Fibroblast of skin of right quadriceps (primary cell): Measurements from ENCODE around the gene SHISA2.

Experiments used
- DNase-seq: peaks from one replicate; pipeline ENCODE4 v3.0.0-alpha.2; 2013

The SHISA2 gene

GRCh38 chr13:26047040-26047439 is 4.8 kb downstream of the SHISA2 start:
- no peak for DNase-seq

- DNase-seq, result no peak
Measured at GRCh38 chr13:26046639-26047038, 5.2 kb downstream of the SHISA2 start.

GRCh38 chr13:26045142-26045541 is 6.7 kb downstream of the SHISA2 start:
- no peak for DNase-seq

- DNase-seq, result no peak
Measured at GRCh38 chr13:26042785-26043184, 9.0 kb downstream of the SHISA2 start.

GRCh38 chr13:26041444-26041843 is 10.4 kb downstream of the SHISA2 start:
- no peak for DNase-seq

- DNase-seq, result no peak
Measured at GRCh38 chr13:26038931-26039475, 12.8 kb downstream of the SHISA2 start.

- DNase-seq, result no peak
Measured at GRCh38 chr13:26037302-26037701, 14.5 kb downstream of the SHISA2 start.

GRCh38 chr13:26036383-26036782 is 15.4 kb downstream of the SHISA2 start:
- no peak for DNase-seq

- no peak for DNase-seq
Measured at GRCh38 chr13:26034018-26034417, 17.8 kb downstream of the SHISA2 start.

- DNase-seq, result no peak
Measured at GRCh38 chr13:26030331-26030730, 21.5 kb downstream of the SHISA2 start.

GRCh38 chr13:26029581-26030136 is 22.2 kb downstream of the SHISA2 start:
- no peak for DNase-seq

GRCh38 chr13:26026211-26026610 is 25.6 kb downstream of the SHISA2 start:
- no peak for DNase-seq

- no peak for DNase-seq
Measured at GRCh38 chr13:26025771-26026170, 26.0 kb downstream of the SHISA2 start.

- no peak for DNase-seq
Measured at GRCh38 chr13:26025196-26025595, 26.6 kb downstream of the SHISA2 start.

GRCh38 chr13:26024558-26024957 is 27.3 kb downstream of the SHISA2 start:
- DNase-seq, result no peak

- peak; percentile 55 for DNase-seq
Measured at GRCh38 chr13:26022538-26023292, 29.1 kb downstream of the SHISA2 start.

- no peak for DNase-seq
Measured at GRCh38 chr13:26021956-26022355, 29.9 kb downstream of the SHISA2 start.

- no peak for DNase-seq
Measured at GRCh38 chr13:26021516-26021915, 30.3 kb downstream of the SHISA2 start.

- no peak for DNase-seq
Measured at GRCh38 chr13:26020891-26021290, 30.9 kb downstream of the SHISA2 start.

- peak; percentile 87 for DNase-seq
Measured at GRCh38 chr13:26019881-26020870, 31.6 kb downstream of the SHISA2 start.

GRCh38 chr13:26019251-26019650 is 32.6 kb downstream of the SHISA2 start:
- no peak for DNase-seq

- DNase-seq, result peak; percentile 7
Measured at GRCh38 chr13:26017932-26018665, 33.7 kb downstream of the SHISA2 start.
